ENCODE results near the gene MPRIP. TPM values are rescaled to one million over a fixed set of nuclear protein-coding genes. Genes with fewer than 3 reads are reported as not detected.

The MPRIP gene
- total RNA-seq, 1 experiment from 2014 or later = 1,274 TPM

DNA sequence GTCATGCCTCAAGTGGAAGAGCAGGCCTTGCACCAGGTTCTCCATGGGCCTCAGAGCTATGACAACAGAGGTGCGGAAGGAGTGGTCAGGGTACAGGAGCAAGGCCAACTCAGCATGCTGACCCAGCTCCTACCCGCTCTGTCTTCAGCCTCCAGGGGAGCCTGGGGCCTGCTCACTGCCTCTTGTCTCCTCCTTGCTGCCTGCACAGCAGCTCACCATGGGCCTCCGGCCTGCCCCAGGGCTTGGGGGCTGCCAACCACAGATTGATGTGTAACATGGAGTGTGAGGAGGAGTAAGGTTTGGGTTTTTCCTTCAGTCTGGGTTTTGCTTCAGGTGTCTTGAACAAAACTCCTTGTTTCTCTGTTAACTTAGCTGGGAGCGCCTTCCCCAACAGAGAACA is 101.8 kb downstream of the MPRIP start:
- TF ChIP-seq, protein P1, sequence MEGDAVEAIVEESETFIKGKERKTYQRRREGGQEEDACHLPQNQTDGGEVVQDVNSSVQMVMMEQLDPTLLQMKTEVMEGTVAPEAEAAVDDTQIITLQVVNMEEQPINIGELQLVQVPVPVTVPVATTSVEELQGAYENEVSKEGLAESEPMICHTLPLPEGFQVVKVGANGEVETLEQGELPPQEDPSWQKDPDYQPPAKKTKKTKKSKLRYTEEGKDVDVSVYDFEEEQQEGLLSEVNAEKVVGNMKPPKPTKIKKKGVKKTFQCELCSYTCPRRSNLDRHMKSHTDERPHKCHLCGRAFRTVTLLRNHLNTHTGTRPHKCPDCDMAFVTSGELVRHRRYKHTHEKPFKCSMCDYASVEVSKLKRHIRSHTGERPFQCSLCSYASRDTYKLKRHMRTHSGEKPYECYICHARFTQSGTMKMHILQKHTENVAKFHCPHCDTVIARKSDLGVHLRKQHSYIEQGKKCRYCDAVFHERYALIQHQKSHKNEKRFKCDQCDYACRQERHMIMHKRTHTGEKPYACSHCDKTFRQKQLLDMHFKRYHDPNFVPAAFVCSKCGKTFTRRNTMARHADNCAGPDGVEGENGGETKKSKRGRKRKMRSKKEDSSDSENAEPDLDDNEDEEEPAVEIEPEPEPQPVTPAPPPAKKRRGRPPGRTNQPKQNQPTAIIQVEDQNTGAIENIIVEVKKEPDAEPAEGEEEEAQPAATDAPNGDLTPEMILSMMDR (conservative IDR thresholded peaks at IDR 0.05; ENCODE audit: low read depth, low read length) = no peak
- TF ChIP-seq EZH2phosphoT487 (IDR thresholded peaks at IDR 0.05; ENCODE audit: borderline replicate concordance, low read length) (no peak), EZH2 (IDR thresholded peaks at IDR 0.05; ENCODE audit: low read length, unreplicated experiment) (no peak)
- ChIA-PET POLR2A (ENCODE audit: unreplicated experiment) (no interaction called here), CTCF (no interaction called here)
- peaks cover 6% of the 10 kb centered on the region for H3F3A ChIP-seq (ENCODE audit: low read length, unreplicated experiment)
- intact Hi-C loops (cut with micrococcal nuclease) = no loop called here
- H3K36me3 ChIP-seq (ENCODE audit: low read depth, low read length) = peaks cover 95% of the 10 kb centered on the region
- no peak overlapping the region for H3K4me2 ChIP-seq (ENCODE audit: low read length)
- no peak overlapping the region for H3K4me3 ChIP-seq (ENCODE audit: low read length)
- no TSS peak for BruUV-seq (replicated peaks)
- H3K9ac ChIP-seq (ENCODE audit: low read length) = no peak overlapping the region
- no peaks in the 10 kb centered on the region for H3K9me2 ChIP-seq (replicated peaks; ENCODE audit: low read length)
- peaks cover 17% of the 10 kb centered on the region; the same call in 1 of the 2 replicates for H4K20me1 ChIP-seq (ENCODE audit: low read length)
- H2AFZ ChIP-seq (ENCODE audit: low read length) = no peak overlapping the region
- H3K79me2 ChIP-seq (ENCODE audit: low read length) = peaks cover 39% of the 10 kb centered on the region
- no peak overlapping the region for H3K27ac ChIP-seq (ENCODE audit: low read length)
- peaks cover 39% of the 10 kb centered on the region for H3K4me1 ChIP-seq (ENCODE audit: insufficient read depth, low read length)
- no peaks in the 10 kb centered on the region for H3K27me3 ChIP-seq (ENCODE audit: low read length)
- DNase-seq (no peak), ATAC-seq (no peak)
- no peaks in the 10 kb centered on the region for H3K9me3 ChIP-seq (ENCODE audit: low read length)

DNA sequence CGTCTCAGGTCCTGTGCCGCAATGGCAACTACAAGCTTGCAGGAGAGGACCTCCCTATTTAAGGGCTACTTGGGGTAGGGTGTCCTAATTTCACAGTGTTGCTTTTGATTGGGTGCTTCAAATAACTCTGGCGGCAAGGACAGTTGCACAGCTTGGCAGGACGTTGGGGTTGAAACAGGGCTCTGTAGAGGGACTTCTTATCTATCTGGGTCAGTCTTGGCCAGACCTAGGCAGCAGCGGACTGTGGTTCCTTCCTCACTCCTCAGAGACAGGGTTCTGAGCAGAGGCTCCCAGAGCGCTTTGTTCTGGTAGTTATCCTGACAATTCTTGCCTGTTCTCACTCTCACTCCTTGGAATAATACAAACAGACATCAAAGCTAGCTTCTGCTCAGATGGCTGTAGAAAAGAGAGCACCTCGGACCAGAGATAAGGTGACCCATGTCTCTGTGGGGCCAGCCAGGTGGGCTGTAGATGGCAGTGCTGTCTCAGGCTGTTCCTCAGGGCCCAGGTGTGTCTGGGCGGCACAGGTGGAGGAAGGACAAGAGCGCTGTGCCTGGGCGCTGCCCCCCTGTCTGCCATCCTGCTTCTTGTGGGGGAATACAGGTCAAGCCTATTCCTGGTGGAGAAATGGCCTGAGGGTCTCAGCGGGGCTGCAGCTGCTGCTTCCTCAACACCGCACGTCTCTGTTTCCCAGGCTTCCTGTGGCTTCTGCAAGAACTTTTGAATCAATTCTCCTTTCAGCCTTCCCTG is 102.8 kb downstream of the MPRIP start:
- Histone ChIP-seq H3K79me2 (ENCODE audit: low read length) (peaks cover 39% of the 10 kb centered on the region), H3K4me2 (ENCODE audit: low read length) (no peak overlapping the region), H3K9me3 (ENCODE audit: low read length) (no peaks in the 10 kb centered on the region), H2AFZ (ENCODE audit: low read length) (no peak overlapping the region), H4K20me1 (ENCODE audit: low read length) (peaks cover 8% of the 10 kb centered on the region; the same call in 1 of the 2 replicates), H3K27me3 (ENCODE audit: low read length) (no peaks in the 10 kb centered on the region), H3K36me3 (ENCODE audit: low read depth, low read length) (peaks cover 91% of the 10 kb centered on the region), H3K9ac (ENCODE audit: low read length) (no peak overlapping the region), H3K9me2 (replicated peaks; ENCODE audit: low read length) (no peaks in the 10 kb centered on the region), H3K4me1 (ENCODE audit: insufficient read depth, low read length) (peaks cover 37% of the 10 kb centered on the region), H3F3A (ENCODE audit: low read length, unreplicated experiment) (peaks cover 13% of the 10 kb centered on the region), H3K27ac (ENCODE audit: low read length) (no peak overlapping the region), H3K4me3 (ENCODE audit: low read length) (no peak overlapping the region)
- ChIA-PET POLR2A (ENCODE audit: unreplicated experiment) (no interaction called here), CTCF (no interaction called here)
- ATAC-seq (no peak), DNase-seq (no peak)
- intact Hi-C loops (cut with micrococcal nuclease) = no loop called here
- BruUV-seq (replicated peaks) = no TSS peak
- TF ChIP-seq EZH2phosphoT487 (IDR thresholded peaks at IDR 0.05; ENCODE audit: borderline replicate concordance, low read length) (no peak), EZH2 (IDR thresholded peaks at IDR 0.05; ENCODE audit: low read length, unreplicated experiment) (no peak)
- TF ChIP-seq, protein P1 (conservative IDR thresholded peaks at IDR 0.05; ENCODE audit: low read depth, low read length) = no peak

DNA sequence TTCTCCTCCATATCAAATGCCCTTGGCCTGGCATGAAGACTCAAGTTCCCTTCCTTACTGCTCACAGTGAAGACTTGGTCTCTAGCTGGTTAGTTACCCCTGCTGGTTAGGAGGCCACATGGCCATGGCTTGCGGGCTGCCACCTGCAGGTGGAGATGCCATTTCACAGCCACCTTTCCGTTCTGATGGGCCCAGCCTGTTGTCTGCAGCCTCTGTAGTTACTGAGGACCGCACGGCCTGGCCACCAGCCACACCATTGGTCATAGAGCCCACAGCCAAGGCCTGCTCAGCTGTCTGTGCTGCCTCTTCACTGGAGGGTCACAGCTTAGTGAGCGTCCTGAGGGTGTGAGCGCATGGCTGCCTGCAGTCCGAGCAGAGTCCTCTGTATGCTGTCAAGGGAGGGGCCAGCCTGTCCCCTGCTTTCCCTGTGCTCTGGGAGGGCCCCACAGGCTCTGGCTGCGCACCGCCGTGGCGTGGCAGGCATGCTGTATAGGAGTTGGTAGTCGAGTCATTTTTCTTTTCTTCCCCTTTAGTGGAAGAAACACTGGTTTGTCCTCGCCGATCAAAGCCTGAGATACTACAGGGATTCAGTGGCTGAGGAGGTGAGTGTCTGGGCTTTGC is 104.6 kb downstream of the MPRIP start:
- Histone ChIP-seq H3K4me3 (ENCODE audit: low read length) (no peak overlapping the region), H3K9me2 (replicated peaks; ENCODE audit: low read length) (no peaks in the 10 kb centered on the region), H3K27me3 (ENCODE audit: low read length) (no peaks in the 10 kb centered on the region), H3F3A (ENCODE audit: low read length, unreplicated experiment) (peaks cover 25% of the 10 kb centered on the region), H3K27ac (ENCODE audit: low read length) (peak overlapping the region; percentile 36; the same call in 1 of the 2 replicates), H3K9me3 (ENCODE audit: low read length) (no peaks in the 10 kb centered on the region), H3K4me1 (ENCODE audit: insufficient read depth, low read length) (peaks cover 43% of the 10 kb centered on the region), H4K20me1 (ENCODE audit: low read length) (no peaks in the 10 kb centered on the region), H2AFZ (ENCODE audit: low read length) (no peak overlapping the region), H3K9ac (ENCODE audit: low read length) (no peak overlapping the region), H3K79me2 (ENCODE audit: low read length) (peaks cover 28% of the 10 kb centered on the region; the same call in 1 of the 2 replicates), H3K36me3 (ENCODE audit: low read depth, low read length) (peaks cover 86% of the 10 kb centered on the region), H3K4me2 (ENCODE audit: low read length) (no peak overlapping the region)
- ChIA-PET POLR2A (ENCODE audit: unreplicated experiment) (no interaction called here), CTCF (no interaction called here)
- BruUV-seq (replicated peaks) = no TSS peak
- ATAC-seq (peak; percentile 7; the same call in 1 of the 2 replicates), DNase-seq (peak; percentile 54)
- TF ChIP-seq EZH2 (IDR thresholded peaks at IDR 0.05; ENCODE audit: low read length, unreplicated experiment) = no peak
- TF ChIP-seq, protein P1 (conservative IDR thresholded peaks at IDR 0.05; ENCODE audit: low read depth, low read length) = peak; percentile 69
- TF ChIP-seq EZH2phosphoT487 (IDR thresholded peaks at IDR 0.05; ENCODE audit: borderline replicate concordance, low read length) = no peak
- intact Hi-C loops (cut with micrococcal nuclease) = no loop called here
